ENCODE measurements around the gene TAGLN. TPM values are rescaled to one million over a fixed set of nuclear protein-coding genes. Genes with fewer than 3 reads are reported as not detected.

The TAGLN gene
- total RNA-seq, 2 donors from 2014 or later, result 124 to 372 TPM

- intact Hi-C loops (cut with DNase I), result loop anchor here (10.0 kb wide), 1 partner anchor 346 kb away; no protein-coding TSS in a partner anchor
- peaks cover 0 to 11% of the 10 kb centered on the region in 2 donors for H3K36me3 ChIP-seq (replicated peaks in 1 of 2; ENCODE audit: insufficient read depth in 1 of 2, low read depth in 2 of 2)
Measured at GRCh38 chr11:117220999-117221774, 22.0 kb downstream of the TAGLN start.

DNA sequence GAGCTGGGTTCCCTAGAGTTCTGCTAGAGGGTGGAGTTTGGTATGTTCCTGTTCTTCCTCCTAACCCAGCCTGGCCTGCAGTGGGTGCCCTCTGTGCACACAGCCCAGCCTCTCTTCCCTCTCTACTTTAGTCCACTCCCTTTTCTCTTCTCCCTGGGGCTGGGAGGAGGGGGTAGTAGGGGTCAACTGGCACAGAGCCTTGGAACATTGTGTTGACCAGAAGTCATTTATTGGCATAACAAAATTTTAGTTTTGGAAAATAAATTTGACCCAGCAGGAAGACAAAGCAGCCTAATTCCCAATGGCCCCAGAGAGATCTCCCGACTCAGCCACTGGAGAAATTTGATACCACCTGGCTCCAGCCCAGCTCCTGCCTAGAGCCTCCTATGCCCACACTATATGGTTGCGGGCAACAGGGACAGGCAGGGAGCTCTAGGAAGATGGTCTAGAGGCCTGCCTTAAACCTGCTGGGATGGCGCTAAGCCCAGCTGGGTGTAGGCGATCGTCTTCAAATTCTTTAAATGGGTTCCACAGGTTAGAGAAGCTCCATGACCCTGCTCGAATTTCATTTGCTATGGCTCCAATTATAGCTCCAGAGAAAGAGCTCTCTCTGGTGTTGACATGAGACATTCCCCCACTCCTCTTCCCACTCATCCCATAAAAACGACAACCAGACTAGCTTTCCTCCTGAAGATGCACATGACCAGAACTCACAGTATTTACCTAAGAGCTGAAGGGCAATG, 22.8 kb downstream of the TAGLN start:
- Histone ChIP-seq H3K4me3 (no peak overlapping the region), H3K27me3 (no peaks in the 10 kb centered on the region), H3K4me1 (peaks cover 42% of the 10 kb centered on the region), H3K36me3 (replicated peaks in 1 of 2; ENCODE audit: insufficient read depth in 1 of 2, low read depth in 2 of 2) (peaks cover 0 to 13% of the 10 kb centered on the region in 2 donors), H3K27ac (peak overlapping the region in 3 of 4 donors; percentile 50 to 65 (median 55)), H3K9me3 (no peaks in the 10 kb centered on the region)
- ATAC-seq (peak; percentile 21), DNase-seq (peak; percentile 54 to 79 (median 61))
- intact Hi-C loops (cut with DNase I), result loop anchor here (10.0 kb wide), 1 partner anchor 347 kb away; no protein-coding TSS in a partner anchor
- WGBS, 2 donors, result 56% methylated on average over 7 of the region's 7 CpGs
- no peak for TF ChIP-seq POLR2A (IDR thresholded peaks at IDR 0.05)
- TF ChIP-seq CTCF (IDR thresholded peaks at IDR 0.05), result no peak

More at GRCh38 chr11:117220999-117221774, 22.0 kb downstream of the TAGLN start:
- 39 to 59% methylated on average over 6 to 7 of the region's 7 CpGs for WGBS, 2 donors
- Histone ChIP-seq H3K9me3 (no peaks in the 10 kb centered on the region), H3K4me1 (peaks cover 37% of the 10 kb centered on the region), H3K27ac (peak overlapping the region; percentile 30 to 65 (median 52)), H3K27me3 (no peaks in the 10 kb centered on the region), H3K4me3 (no peak overlapping the region)
- ATAC-seq (peak; percentile 25), DNase-seq (peak in 1 of 4 donors; percentile 64)
- no peak for TF ChIP-seq CTCF (IDR thresholded peaks at IDR 0.05)
- no peak for TF ChIP-seq POLR2A (IDR thresholded peaks at IDR 0.05)

DNA sequence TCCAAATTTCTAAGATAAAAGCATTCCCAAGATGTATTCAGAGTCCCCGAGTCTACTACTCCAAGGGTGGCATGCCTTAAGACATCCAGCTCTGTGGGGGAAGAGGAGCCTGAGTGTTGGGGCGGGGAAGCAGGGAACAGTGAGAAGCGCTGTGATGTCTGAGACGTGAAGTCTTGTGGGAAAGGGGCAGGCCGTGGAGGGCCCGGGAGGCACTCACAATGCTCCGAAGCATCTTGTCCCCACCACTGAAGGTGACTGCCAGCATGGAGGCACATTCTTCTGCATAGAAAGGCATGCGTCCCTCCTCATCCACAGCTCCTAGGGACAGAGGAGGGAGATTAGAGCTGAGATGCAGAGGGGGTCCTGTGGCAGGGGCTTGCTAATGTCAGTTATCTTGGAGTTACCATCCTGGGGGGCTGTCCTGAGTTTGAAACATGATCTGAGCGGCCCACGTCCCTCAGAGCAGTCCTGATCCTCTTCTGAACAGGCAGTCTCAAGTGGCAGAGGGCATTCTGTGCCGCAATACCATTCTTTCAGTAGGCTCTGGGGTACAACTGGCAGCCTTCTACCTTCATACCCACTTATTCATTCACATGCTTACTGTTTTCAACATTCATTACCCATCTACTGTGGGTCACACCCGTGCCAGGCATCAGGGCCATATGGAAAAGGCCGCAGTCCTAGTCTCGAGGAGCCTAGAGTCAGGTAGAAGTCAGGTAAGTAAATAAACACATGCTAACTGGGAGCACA, 24.0 kb downstream of the TAGLN start:
- TF ChIP-seq CTCF (IDR thresholded peaks at IDR 0.05) (no peak), POLR2A (IDR thresholded peaks at IDR 0.05) (no peak)
- intact Hi-C loops (cut with DNase I), result loop anchor here (10.0 kb wide), 1 partner anchor 348 kb away; no protein-coding TSS in a partner anchor
- ATAC-seq (no peak), DNase-seq (no peak)
- peaks cover 42% of the 10 kb centered on the region for H3K4me1 ChIP-seq
- H3K27me3 ChIP-seq, result no peaks in the 10 kb centered on the region
- 92 to 93% methylated on average over 14 of the region's 14 CpGs for WGBS, 2 donors
- H3K4me3 ChIP-seq, result no peak overlapping the region
- H3K27ac ChIP-seq, result no peak overlapping the region
- peaks cover 0 to 16% of the 10 kb centered on the region in 2 donors for H3K36me3 ChIP-seq (replicated peaks in 1 of 2; ENCODE audit: insufficient read depth in 1 of 2, low read depth in 2 of 2)
- H3K9me3 ChIP-seq, result no peaks in the 10 kb centered on the region

DNA sequence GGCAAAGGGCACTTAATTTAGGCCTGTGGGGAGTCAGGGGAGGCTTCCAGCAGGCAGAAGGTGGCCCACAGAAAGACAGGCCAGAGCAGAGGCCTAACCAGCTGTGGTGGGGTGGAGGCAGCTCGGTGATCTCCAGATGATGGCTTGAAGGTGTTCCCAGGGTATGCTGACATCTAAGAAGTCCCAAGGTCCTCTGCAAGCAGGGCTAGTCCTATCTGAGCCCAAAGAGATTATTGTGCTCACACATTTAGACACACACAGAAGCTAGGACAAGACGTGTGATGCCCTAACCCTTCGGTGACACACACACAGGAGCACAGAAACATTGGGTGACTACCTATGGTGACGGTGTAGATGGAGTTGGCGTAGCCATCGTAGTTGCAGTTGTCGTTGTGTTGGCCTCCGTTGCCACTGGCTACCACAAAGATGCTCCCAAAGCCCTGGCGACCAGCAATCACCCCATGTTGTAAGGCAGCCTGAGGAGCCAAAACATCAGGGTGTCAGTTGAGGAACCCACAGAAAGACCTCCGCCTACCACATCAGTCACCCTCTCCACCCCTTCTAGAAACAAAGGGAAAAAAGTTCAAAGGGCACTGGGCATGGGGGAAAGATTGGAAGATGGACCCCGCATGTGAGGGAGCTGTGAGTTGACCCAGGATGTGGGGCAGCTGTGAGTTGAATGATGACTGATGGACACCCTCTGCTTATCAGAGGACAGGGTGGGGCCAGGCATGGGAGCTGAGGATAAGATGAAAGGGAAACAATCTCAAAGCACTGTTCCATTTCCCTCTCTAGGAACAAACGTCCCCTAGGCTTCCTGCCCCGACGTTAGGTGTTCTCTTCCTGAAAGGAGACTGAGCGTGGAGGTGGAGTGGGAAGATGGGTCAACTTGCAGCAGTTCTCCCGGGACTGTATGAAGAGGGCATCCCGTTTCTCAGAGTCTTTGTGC, 24.8 kb downstream of the TAGLN start:
- TF ChIP-seq CTCF (IDR thresholded peaks at IDR 0.05) (no peak), POLR2A (IDR thresholded peaks at IDR 0.05) (no peak)
- no peak for ATAC-seq
- Histone ChIP-seq H3K27ac (no peak overlapping the region), H3K36me3 (replicated peaks in 1 of 2; ENCODE audit: insufficient read depth in 1 of 2, low read depth in 2 of 2) (peaks cover 0 to 19% of the 10 kb centered on the region in 2 donors), H3K4me1 (peaks cover 38% of the 10 kb centered on the region), H3K9me3 (no peaks in the 10 kb centered on the region), H3K27me3 (no peaks in the 10 kb centered on the region), H3K4me3 (no peak overlapping the region)
- intact Hi-C loops (cut with DNase I), result loop anchor here (10.0 kb wide), 1 partner anchor 349 kb away; no protein-coding TSS in a partner anchor
- DNase-seq, result no peak
- 78 to 87% methylated on average over 15 to 17 of the region's 17 CpGs for WGBS, 2 donors
